HG03139 (cell line): ENCODE measurements around the gene CDHR3.
"Not testable (repeated sequence)": the region's sequence is repeated elsewhere in the genome, so short reads cannot be mapped to it uniquely, and the experiment has no call there.

ENCODE experiments used
- ATAC-seq: cut with Tn5 transposase; IDR thresholded peaks from one replicate; pipeline ENCODE4 v1.9.1; 2021; ENCODE audit not compliant: unreplicated experiment

Gene CDHR3

DNA sequence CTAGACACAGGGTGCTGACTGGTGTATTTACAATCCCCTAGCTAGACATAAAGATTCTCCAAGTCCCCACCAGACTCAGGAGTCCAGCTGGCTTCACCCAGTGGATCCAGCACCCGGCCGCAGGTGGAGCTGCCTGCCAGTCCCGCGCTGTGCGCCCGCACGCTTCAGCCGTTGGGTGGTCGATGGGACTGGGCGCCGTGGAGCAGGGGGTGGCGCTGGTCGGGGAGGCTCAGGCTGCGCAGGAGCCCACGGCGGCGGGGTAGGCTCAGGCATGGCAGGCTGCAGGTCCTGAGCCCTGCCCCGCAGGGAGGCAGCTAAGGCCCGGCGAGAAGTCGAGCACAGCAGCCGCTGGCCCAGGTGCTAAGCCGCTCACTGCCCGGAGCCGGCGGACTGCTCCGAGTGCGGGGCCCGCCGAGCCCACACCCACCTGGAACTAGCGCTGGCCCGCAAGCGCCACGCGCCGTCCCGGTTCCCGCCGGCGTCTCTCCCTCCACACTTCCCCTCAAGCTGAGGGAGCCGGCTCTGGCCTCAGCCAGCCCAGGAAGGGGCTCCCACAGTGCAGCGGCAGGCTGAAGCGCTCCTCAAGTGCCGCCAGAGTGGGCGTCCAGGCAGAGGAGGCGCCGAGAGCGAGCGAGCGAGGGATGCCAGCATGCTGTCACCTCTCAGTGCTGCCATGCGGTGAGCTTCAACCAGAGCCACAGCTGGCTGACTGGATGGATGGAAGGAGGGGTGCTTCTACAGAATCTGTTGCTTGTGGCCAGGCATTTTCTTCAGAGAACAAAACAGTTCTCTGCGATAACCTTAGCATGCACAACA lies 7.2 kb upstream of the CDHR3 start:
- not testable (repeated sequence) for ATAC-seq

DNA sequence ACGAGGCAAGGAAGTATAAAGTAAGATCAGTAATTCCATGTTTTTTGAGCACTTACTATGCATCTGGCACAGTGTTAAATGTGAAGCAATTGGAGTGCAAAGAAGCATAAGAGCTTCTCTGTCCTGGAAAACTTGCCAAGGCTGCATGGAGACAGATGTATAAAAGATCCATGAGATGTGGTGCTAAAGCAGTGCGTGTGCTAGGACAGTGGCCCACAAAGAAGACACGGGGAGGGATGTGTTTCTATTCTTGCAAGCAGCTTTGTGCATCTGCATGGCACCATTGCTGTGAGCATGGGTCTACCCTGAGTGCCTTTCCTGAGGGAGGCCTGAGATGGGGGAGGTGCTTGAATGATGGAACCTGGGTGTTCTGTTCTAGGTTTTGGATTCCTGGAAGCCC lies 5.1 kb upstream of the CDHR3 start:
- ATAC-seq: no peak

DNA sequence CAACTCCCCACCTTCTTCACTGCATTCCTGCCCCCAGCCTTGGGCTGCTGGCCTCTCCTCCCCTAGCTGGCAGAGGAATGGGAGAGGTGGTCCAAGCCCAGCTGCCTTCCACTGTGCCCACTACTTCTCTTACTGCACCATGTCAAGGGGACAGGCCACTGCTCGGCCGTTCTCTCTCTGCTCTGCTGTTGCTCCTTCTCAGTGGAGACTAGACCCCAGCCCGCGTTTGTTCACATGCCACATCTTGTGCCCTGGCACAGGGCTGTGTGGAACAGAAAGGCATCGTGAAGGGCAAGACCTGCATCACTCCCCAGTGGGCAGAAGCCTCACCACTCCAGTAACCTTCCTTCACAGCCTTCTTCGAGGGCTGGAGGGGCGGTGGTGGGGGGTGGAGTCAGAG lies 711 bp upstream of the CDHR3 start:
- no peak for ATAC-seq

DNA sequence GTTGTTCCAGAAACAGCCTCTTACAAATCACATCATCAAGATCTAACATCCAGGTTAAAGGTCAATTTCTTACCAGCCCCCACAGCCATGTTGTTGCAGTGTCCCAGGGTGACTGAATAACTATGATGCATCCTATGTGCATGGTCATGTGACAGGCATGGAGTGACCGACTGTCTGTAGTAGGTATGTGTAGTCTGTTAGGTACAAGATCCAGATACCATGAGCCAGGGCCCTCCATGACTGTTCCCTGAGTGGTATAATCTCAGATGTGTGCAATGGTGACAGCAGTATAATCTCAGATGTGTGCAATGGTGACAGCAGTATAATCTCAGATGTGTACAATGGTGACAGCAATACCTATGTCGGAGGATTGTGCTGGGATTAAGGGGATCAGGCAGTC lies 8.8 kb downstream of the CDHR3 start:
- ATAC-seq: no peak

DNA sequence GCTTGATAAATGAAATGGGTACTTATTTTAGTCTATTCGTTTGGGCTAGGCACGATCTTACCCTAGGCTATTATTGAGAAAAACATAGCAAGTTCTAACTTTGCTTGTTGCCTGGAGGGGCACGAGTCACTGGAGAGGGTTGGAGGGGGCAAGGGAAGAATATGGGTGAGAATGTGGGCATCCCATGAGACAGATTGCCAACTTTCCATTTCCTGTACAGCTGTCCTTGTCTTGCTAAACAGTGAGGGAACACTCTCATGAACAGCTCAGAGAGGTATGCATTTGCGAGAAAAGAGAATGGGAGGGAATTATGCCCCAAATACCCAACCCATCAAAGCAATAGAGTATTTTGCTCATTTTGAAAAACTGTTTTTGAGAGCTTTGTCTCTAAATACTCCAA lies 9.2 kb downstream of the CDHR3 start:
- no peak for ATAC-seq

DNA sequence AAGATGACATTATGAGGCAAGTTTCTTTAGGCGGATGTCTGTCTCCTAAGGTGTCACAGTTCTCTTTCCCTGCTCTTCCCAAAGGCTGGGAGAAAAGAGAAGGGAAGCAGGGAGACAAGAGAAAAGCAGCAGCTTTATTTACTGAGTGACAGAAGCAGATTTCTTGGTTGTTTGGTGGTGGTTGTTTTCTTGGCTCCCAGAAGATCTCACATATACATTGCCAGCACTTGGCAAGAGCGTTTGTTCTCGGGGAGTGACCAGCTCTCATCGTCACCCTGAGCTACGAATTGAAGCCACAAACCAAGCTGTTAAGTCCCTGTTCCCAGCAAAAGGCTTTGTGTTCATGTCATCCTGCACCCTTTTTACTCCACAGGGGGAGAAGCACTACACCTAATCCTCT lies 11.4 kb downstream of the CDHR3 start:
- no peak for ATAC-seq

DNA sequence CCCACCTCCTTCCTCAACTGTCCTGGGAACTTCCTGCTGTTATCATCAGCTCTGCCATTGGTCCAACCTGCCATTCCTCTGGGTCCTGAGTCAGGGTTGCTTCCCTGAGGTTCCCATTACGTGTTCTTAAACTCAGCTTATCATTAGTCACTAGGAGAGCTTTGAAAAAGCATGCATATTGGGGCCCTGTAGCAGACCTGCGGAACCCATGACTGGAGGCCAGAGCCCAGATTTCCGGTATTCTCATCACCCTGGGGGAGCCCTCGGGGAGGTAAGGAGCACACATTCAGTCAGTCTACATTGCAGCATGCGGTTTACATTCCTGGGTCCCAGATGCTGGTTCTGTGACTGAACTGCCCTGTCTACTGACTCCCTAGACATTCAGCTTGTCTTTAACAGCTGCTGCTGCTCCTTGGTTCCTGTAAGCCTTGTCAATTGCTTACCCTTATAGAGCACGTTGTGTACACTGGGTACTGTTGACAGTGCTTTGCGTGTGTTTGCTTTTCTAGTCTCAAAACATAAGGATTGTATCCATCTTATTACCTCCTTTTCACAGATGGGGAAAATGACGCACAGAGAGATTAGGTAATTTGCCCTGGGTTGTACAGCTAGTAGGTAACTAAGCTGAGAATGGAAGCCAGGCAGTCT lies 12.8 kb downstream of the CDHR3 start:
- no peak for ATAC-seq

DNA sequence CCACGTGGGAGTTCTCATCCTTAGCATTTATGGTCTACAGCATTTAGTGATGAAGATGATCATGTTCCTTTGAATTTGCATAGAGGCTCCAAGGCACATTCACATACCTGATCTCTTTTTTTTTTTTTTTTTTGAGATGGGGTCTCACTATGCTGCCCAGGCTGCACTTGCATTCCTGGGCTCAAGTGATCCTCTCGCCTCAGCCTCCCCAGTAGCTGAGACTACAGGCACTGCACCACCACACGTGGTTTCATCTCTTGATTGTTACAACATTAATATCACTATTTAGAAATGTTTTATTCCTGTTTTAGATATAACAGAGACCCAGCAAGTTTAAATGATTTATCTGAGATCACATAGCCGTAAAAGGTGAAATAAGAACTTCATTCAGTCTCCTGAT lies 13.8 kb downstream of the CDHR3 start:
- no peak for ATAC-seq

DNA sequence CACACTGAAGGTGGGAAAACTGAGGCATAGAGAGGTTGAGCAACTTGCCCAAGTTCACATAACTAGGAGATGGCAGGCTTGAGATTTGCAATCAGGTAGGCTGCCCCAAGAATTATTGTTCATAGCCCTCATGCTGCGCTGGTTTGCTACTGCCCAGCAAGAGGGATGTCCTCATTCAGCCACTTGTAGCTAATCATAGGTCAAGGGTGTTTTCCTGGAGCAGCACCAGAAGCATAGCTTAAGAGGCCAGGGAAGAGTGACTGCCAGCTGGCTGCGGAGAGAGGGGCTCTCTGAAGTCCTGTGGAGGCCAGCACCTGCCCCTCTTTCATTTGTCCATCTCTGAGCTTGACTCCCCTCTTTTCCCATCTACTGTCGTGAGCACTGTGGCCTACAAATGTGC lies 15.0 kb downstream of the CDHR3 start:
- no peak for ATAC-seq

DNA sequence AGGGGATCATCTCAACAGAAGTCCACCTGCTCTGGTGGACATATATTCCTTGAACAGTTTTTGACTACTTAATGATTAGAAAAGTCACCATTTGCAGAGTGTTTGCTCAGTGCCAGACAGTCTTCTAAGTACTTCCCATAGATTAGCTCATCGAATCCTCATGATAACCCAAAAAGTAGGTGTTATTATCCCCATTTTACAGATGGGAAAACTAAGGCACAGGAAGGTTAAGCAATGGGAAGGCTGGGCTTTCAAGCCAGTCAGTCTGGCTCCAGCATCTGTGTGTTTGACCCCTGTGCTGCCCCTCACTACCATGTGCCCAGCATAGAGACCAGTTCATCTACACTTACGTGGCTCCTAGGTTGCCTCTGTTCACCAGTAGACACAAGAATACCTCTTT lies 15.9 kb downstream of the CDHR3 start:
- ATAC-seq: no peak

DNA sequence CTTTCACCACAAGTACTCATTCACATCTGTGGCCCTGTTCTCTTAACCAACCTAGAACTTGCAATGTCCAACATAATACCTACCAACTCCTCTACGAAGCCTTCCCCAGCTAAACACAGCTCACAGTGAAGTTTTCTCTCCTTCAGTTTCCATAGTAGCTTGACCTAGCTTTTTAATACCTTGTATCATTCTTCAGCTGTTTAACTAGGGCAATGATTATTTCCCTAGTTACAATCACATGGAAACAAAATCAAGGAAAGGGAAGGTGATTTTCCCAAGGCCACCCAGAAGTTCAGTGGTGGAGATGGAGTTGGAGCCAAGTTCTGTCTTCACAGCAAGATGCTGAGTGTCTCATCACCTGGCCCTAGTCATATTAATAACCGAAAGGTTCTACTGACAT lies 16.3 kb downstream of the CDHR3 start:
- ATAC-seq: no peak

DNA sequence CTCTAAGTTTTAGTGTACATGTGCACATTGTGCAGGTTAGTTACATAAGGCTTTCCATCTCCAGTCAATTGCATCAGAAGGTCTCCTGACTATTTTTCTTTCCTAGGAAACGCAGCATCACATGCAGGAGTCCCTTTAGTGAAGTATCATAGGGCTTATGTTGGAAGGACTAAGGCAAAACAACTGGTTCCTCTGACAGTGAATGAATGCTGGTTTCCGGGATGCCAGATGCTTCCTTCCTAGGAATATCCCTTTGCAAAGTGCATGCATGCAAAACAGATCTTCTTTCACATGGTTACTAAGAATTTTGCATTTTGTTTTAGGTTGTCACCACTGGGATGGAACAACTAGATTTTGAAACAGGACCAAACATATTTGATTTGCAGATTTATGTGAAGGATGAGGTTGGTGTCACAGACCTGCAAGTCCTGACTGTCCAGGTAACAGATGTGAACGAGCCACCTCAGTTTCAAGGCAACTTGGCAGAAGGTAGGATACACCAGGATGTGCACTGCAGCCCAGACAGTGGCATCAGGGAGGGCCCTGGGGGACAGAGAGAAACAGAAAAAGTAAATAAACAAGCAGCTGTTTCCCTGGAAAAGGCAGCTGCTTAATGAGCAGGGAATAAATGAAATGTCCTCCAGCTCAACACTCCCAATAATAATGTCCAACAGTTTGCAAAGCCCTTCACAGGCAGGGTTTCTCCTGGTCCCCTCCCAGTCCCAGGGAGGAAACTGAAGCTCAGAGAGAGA lies 17.8 kb downstream of the CDHR3 start:
- ATAC-seq: no peak

DNA sequence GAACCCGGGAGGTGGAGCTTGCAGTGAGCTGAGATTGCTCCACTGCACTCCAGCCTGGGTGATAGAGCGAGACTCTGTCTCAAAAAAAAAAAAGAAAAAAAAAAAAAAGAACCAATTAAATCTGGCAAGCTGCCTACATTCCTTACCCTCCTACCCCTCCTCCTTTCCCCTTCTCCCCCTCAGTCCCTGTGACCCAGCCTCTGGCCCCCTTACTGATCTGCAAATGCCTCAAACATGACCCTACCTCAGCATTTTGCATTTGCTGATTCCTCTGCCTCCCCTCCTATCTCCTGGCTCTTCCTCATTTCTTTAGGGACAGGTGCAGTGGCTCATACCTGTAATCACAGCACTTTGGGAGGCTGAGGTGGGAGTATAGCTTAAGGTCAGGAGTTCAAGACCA lies 19.3 kb downstream of the CDHR3 start:
- no peak for ATAC-seq

DNA sequence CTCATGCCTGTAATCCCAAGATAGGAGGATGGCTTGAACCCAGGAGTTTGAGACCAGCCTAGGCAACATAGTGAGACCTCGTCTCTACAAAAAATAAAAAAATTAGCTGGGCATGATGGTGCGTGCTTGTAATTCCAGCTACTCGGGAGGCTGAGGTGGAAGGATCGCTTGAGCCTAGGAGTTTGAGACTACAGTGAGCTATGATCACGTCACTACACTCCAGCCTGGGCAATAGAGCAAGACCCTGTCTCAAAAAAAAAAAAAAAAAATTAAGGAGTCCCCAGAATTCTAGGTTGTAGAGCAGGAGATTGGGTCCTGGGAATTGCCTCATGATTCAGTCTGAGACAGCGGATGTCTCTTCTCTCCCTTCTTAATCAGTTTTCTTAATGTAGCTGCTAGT lies 21.7 kb downstream of the CDHR3 start:
- ATAC-seq: not testable (repeated sequence)

DNA sequence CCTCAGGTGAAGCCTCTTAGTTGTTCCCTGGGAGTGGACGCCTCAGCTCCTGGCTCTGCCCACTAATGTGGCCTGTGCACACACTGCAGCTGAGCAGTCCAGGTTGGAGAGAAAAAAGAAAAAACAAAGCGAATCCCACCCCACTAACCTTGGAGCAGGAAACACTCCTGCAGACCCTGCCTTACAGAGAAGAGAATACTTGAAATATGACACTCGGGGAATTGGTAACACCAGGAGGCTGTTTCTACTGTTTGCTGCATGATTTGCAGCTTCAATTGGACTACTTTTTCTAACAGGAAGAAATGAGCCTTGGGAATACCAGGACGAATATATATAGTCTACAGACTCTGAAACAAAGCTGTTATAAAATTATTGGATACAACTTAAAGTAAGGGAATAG lies 22.2 kb downstream of the CDHR3 start:
- no peak for ATAC-seq

DNA sequence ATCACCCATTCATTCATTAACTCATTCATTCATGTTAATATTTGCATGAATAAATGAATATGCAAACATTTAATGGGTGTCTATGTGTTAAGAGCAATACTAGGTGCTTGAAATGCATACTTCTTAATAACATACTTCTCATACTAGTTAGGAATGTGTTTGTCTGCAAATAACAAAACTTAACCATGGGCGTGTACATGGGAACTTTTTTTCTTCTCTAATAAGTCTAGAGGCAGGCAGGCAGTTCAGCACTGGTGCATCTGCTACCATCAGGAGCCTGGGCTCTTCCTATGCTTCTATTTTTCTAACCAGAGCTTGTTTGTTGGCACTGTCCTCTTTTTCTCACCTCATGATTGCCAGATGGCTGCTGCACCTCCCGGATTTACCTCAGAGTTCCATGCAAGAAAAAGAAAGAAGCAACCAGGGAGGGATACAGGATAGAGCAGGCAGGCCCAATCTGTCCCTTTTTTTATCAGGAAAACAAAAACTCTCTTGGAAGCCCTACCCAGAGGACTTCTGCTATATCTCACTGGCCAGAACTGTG lies 22.7 kb downstream of the CDHR3 start:
- ATAC-seq: no peak

DNA sequence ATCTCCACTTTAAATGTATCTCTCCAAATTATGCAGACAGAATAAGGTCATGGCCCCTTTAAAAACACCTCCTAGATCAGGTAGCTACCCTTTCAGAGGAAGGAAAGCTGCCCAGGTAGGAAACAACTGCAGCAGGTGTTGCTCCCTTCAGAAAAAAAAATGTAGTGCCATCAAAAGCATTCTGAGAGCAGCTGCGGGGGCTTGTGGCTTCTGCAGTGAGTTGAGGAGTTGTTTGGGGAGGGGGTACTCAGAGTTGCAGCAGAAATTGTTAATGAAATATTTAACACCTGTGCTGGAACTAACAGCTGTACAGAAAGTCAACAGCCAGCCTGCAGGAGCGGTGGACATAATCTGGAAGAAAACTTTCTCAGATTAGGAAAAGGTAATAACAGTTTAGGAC lies 24.0 kb downstream of the CDHR3 start:
- ATAC-seq: no peak

DNA sequence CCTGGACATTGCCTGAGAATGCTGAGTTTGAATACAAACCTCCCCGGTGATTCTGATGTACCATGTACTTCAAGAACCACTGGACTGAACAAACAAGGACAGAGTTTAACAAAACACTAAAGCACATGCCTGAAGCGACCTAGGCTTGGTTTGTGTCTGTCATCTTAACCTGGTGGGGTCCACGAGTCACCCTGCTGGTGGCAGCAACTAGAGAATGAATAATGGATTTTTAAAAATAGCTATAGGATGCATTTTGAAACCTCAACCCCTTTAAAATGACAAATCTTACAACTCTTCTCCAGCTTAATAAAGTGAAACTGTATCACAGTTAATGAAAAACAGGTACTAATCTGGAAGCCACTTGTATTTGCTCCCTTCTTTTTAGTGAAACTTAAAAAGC lies 25.2 kb downstream of the CDHR3 start:
- ATAC-seq: no peak

DNA sequence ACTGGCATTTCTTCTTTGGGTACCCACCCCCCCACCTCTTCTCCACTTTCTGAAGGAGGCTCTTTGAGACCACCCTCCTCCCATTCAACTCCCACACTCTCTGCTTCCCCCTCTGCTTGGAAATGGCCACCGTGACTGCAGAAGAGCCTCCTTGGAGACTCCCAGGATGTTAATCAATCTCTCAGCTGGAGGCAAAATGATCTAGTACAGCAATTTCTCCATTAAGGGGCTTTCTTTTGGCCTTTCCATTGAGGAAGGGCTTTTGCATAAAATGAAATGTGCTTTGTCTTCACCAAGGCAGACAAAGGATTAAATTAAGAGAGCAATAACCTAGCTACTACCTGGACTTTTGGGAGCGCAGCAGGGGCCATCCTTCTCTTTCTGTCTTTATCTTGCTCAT lies 26.1 kb downstream of the CDHR3 start:
- no peak for ATAC-seq

DNA sequence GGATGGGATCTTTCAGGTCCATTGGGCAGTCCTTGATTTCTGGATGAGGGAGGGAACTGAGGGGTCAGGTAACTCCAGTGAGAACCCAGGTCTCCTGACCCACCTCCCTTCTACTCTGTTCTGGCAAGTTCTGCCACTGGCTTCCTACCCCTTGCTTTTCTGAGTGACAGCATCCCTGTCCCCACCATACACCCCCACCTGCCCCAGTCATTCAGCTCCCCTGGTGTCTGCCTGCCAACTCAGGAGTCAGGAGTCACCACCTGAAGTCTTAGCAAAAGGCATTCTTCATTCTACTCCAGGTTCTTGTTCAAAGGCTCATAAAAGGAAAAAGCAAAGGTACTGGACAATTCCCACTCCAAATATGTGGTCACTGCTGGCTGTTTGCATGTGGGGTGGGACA lies 26.6 kb downstream of the CDHR3 start:
- no peak for ATAC-seq

DNA sequence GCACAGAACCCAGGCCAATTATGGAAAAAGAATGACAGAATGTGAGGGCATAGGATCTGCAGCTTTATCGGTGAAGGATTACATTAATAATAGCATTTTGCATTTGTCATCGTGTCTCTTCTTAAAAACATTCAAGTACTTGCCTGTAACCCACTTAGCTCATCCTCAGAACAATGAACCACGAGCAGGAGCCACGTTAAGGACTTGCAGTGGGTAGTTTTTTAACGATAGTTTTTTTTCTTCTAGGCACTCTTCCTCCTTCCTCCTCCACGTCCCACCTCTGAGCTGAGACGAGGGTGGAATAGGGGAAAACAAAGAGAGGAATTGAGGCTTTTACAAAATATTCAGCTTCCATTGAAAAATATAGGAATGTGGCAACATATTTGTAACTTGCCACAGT lies 27.1 kb downstream of the CDHR3 start:
- no peak for ATAC-seq
